Calu3 (cell line): Measurements from ENCODE around the gene HS6ST3. TPM values are rescaled to one million over a fixed set of nuclear protein-coding genes. Genes with fewer than 3 reads are reported as not detected.

Experiments
- BruUV-seq: library from RNA; stranded (reverse); fragments of 400-500 nt; replicated peaks from 2 replicates; lab custom pipeline; 2021; lab: Mats Ljungman, UMichigan
- CTCF ChIA-PET: fragments of 300-600 bp; sonication (Branson Sonifier 250); formaldehyde crosslinking; loops from one replicate; lab custom pipeline; 2022; ENCODE audit warnings: antibody characterized with exemption; lab: Charles Lee
- DNase-seq: peaks from one replicate; pipeline ENCODE4 v3.0.0; 2022
- H3K27ac Mint-ChIP-seq: one replicate; pipeline ENCODE4 v1.8.0; 2022; ENCODE audit warnings: mixed read lengths; ENCODE audit not compliant: unreplicated experiment
- H3K27me3 Mint-ChIP-seq: one replicate; pipeline ENCODE4 v1.8.0; 2022; ENCODE audit warnings: mixed read lengths; ENCODE audit not compliant: unreplicated experiment
- H3K36me3 Mint-ChIP-seq: one replicate; pipeline ENCODE4 v1.8.0; 2022; ENCODE audit warnings: mild to moderate bottlenecking, moderate library complexity, mixed read lengths; ENCODE audit not compliant: insufficient read depth, unreplicated experiment
- H3K4me1 Mint-ChIP-seq: one replicate; pipeline ENCODE4 v1.8.0; 2022; ENCODE audit warnings: mild to moderate bottlenecking, low read depth, mixed read lengths; ENCODE audit not compliant: unreplicated experiment
- H3K4me3 Mint-ChIP-seq: one replicate; pipeline ENCODE4 v1.8.0; 2022; ENCODE audit warnings: mild to moderate bottlenecking, low read depth, moderate library complexity, mixed read lengths; ENCODE audit not compliant: unreplicated experiment
- H3K9me3 Mint-ChIP-seq: one replicate; pipeline ENCODE4 v1.8.0; 2022; ENCODE audit warnings: low read depth, mixed read lengths; ENCODE audit not compliant: unreplicated experiment
- intact Hi-C: fragments of 100-400 bp; cut with micrococcal nuclease; formaldehyde crosslinking; loops from one replicate; pipeline ENCODE4 v1.10.0; 2022; ENCODE audit not compliant: unreplicated experiment
- total RNA-seq: library from RNA; stranded (reverse); gene quantifications from 2 replicates; pipeline ENCODE4 v1.2.3, GENCODE V29; 2022
- TF ChIP-seq, protein P1 (sequence below): fragments of 200-600 bp; IDR thresholded peaks from one replicate; pipeline ENCODE4 v1.8.0; 2022; ENCODE audit warnings: antibody characterized with exemption; ENCODE audit not compliant: unreplicated experiment

Gene HS6ST3
- total RNA-seq, 1 experiment from 2014 or later: not detected

DNA sequence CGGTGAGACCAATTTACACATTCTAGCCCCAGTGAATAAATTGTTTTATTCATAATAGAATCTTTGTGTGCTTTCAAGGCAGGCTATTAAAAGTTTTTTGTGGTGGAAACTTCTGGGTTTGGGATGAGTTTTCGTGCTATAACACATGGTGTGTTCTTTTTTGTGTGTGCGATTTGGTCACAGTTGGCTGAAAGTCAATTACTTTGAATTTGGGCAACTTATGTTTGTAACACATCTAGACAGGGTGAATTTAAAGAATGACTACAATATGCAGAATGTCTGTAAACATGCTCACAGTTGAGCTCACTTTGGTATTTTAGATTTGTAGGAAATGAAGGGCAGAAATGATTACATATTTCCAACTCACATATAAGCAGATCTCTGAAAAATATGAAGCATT, 597.3 kb downstream of the HS6ST3 start:
- no peaks in the 10 kb centered on the region for H3K36me3 Mint-ChIP-seq
- H3K27me3 Mint-ChIP-seq: no peaks in the 10 kb centered on the region
- TF ChIP-seq, protein P1, sequence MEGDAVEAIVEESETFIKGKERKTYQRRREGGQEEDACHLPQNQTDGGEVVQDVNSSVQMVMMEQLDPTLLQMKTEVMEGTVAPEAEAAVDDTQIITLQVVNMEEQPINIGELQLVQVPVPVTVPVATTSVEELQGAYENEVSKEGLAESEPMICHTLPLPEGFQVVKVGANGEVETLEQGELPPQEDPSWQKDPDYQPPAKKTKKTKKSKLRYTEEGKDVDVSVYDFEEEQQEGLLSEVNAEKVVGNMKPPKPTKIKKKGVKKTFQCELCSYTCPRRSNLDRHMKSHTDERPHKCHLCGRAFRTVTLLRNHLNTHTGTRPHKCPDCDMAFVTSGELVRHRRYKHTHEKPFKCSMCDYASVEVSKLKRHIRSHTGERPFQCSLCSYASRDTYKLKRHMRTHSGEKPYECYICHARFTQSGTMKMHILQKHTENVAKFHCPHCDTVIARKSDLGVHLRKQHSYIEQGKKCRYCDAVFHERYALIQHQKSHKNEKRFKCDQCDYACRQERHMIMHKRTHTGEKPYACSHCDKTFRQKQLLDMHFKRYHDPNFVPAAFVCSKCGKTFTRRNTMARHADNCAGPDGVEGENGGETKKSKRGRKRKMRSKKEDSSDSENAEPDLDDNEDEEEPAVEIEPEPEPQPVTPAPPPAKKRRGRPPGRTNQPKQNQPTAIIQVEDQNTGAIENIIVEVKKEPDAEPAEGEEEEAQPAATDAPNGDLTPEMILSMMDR: no peak
- H3K9me3 Mint-ChIP-seq: no peaks in the 10 kb centered on the region
- CTCF ChIA-PET: no interaction called here
- no peaks in the 10 kb centered on the region for H3K4me1 Mint-ChIP-seq
- H3K4me3 Mint-ChIP-seq: no peak overlapping the region
- intact Hi-C loops: no loop called here
- no peak overlapping the region for H3K27ac Mint-ChIP-seq
- no TSS peak for BruUV-seq
- no peak for DNase-seq

DNA sequence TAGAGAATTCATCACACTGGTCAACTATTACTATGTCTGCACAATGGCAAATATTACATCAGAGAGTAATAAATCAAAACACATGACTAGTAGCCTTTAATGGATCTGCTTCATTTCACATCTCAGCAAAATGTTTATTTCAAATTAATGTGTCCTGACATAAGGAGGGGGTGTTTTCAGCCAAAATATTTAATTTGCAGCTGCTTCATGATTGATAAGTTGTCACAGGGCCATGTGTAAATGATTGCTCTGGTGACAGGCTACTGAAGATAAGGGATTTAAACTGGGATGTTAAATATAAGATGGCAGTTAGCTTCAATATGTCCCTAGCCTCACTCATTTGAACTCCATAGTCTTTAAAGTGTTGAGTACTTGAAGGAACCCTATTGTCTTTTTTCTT, 601.1 kb downstream of the HS6ST3 start:
- BruUV-seq: no TSS peak
- H3K36me3 Mint-ChIP-seq: no peaks in the 10 kb centered on the region
- H3K27me3 Mint-ChIP-seq: no peaks in the 10 kb centered on the region
- TF ChIP-seq, protein P1: no peak
- H3K4me3 Mint-ChIP-seq: no peak overlapping the region
- intact Hi-C loops: no loop called here
- DNase-seq: no peak
- H3K27ac Mint-ChIP-seq: no peak overlapping the region
- H3K9me3 Mint-ChIP-seq: no peaks in the 10 kb centered on the region
- CTCF ChIA-PET: no interaction called here
- no peaks in the 10 kb centered on the region for H3K4me1 Mint-ChIP-seq

DNA sequence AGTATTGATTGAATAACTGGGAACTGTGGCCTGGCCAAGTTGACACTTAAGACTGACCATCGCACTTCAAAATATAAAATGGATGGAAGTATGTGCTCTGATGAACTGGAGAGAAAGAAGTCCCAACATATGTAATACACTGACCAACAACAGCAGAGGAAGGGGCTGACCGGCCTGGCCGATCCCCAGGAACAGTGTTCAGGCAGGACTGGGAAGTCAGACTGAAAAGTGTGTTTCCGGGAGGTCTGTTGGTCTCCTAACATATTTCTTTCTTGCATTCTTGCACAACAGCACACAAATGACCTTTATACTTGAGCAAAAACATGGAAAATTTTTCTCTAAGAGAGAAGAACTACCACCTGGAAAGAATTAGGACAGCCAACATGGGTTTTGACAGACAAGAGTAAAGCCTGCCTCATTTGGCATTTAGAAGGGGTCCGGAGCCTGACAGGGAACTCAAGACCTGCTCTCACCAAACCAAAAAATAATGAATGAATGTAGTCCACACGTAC, 606.5 kb downstream of the HS6ST3 start:
- CTCF ChIA-PET: no interaction called here
- no TSS peak for BruUV-seq
- Mint-ChIP-seq H3K36me3 (no peaks in the 10 kb centered on the region), H3K4me1 (no peaks in the 10 kb centered on the region), H3K27me3 (no peaks in the 10 kb centered on the region), H3K9me3 (no peaks in the 10 kb centered on the region), H3K27ac (no peak overlapping the region), H3K4me3 (no peak overlapping the region)
- TF ChIP-seq, protein P1: no peak
- intact Hi-C loops: no loop called here
- DNase-seq: no peak

DNA sequence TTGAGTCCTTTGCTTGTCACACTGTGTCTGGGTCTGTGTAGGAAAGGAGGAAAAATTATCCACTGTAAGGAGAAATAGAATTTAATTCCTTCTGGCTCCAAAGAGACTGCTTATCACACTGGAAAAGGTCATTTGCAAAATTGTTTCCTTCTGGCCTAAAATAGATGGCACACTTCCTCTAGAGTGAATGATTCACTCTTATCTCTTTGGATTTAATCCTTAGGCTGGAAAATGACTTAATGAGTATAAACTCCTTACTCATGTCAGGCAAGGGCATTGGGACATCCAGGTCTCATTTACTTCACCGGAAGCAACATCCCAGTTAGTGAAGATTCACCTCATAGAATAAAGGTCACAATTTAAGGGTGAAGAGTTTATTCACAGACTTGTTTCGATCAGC, 610.8 kb downstream of the HS6ST3 start:
- no peak for DNase-seq
- Mint-ChIP-seq H3K9me3 (no peaks in the 10 kb centered on the region), H3K4me1 (no peaks in the 10 kb centered on the region), H3K36me3 (no peaks in the 10 kb centered on the region), H3K27ac (no peak overlapping the region), H3K27me3 (no peaks in the 10 kb centered on the region), H3K4me3 (no peak overlapping the region)
- CTCF ChIA-PET: no interaction called here
- no TSS peak for BruUV-seq
- TF ChIP-seq, protein P1: no peak
- intact Hi-C loops: no loop called here
